Brain microvascular endothelial cell (primary cell): Measurements from ENCODE around the gene TNF.
"Not testable (repeated sequence)": the region's sequence is repeated elsewhere in the genome, so short reads cannot be mapped to it uniquely, and the experiment has no call there.

Experiments used
- DNase-seq: peaks from one replicate; pipeline ENCODE4 v3.0.0-alpha.2; 2020
- H3K27ac ChIP-seq: fragments of 250-450 bp; sonication (Bioruptor Pico); 2 replicates; pipeline ENCODE4 v1.5.1; 2020; ENCODE audit warnings: mild to moderate bottlenecking, moderate library complexity
- H3K27me3 ChIP-seq: fragments of 250-450 bp; sonication (Bioruptor Pico); replicated peaks from 2 replicates; pipeline ENCODE4 v1.5.1; 2020; ENCODE audit warnings: mild to moderate bottlenecking
- H3K36me3 ChIP-seq: fragments of 250-450 bp; sonication (Bioruptor Pico); replicated peaks from 2 replicates; pipeline ENCODE4 v1.5.1; 2020; ENCODE audit warnings: mild to moderate bottlenecking
- H3K4me3 ChIP-seq: 2 replicates; pipeline ENCODE4 v1.5.1; 2011; ENCODE audit warnings: low read depth, mild to moderate bottlenecking, control low read depth, low read length, moderate library complexity
- CTCF ChIP-seq: IDR thresholded peaks from 2 replicates; pipeline ENCODE4 v1.5.1; 2011; ENCODE audit warnings: low read depth, mild to moderate bottlenecking, moderate library complexity, low read length, control low read depth, inconsistent platforms; ENCODE audit errors: missing control alignments
- in situ Hi-C: cut with HindIII; loops from 2 replicates; pipeline ENCODE4 v1.10.0; 2017; ENCODE audit warnings: low sequenced_read_pairs, low pct_ligation_motif_present

TNF gene

GRCh38 chr6:31586008-31586407 is 10.6 kb downstream of the TNF start, which contains the start of gene LST1:
TSS of gene LST1 (plus strand) at chr6:31586277. CDS start at chr6:31587300, 1,023 bp downstream.
- no peak for TF ChIP-seq CTCF
- in situ Hi-C loops: no loop called here
- DNase-seq: no peak
- Histone ChIP-seq H3K4me3 (no peak within 1 kb of the TSS), H3K36me3 (no peaks in the 10 kb centered on the region), H3K27ac (no peak within 1 kb of the TSS), H3K27me3 (no peaks in the 10 kb centered on the region)

GRCh38 chr6:31586599-31587281 is 11.4 kb downstream of the TNF start:
- no peak overlapping the region for H3K4me3 ChIP-seq
- no peaks in the 10 kb centered on the region for H3K27me3 ChIP-seq
- no peak overlapping the region for H3K27ac ChIP-seq
- no peak for TF ChIP-seq CTCF
- in situ Hi-C loops: no loop called here
- no peaks in the 10 kb centered on the region for H3K36me3 ChIP-seq
- no peak for DNase-seq

- Histone ChIP-seq H3K27me3 (no peaks in the 10 kb centered on the region), H3K4me3 (no peak overlapping the region), H3K27ac (no peak overlapping the region), H3K36me3 (no peaks in the 10 kb centered on the region)
- TF ChIP-seq CTCF: no peak
- DNase-seq: no peak
- in situ Hi-C loops: no loop called here
These were observed 12.7 kb downstream of the TNF start for GRCh38 chr6:31587791-31588777.

GRCh38 chr6:31588871-31589650 is 13.7 kb downstream of the TNF start:
- no peak overlapping the region for H3K4me3 ChIP-seq
- in situ Hi-C loops: no loop called here
- no peaks in the 10 kb centered on the region for H3K36me3 ChIP-seq
- H3K27ac ChIP-seq: no peak overlapping the region
- no peak for DNase-seq
- H3K27me3 ChIP-seq: no peaks in the 10 kb centered on the region
- no peak for TF ChIP-seq CTCF

GRCh38 chr6:31590691-31591090 is 15.3 kb downstream of the TNF start:
- H3K27ac ChIP-seq, in situ Hi-C loops, H3K36me3 ChIP-seq, H3K4me3 ChIP-seq, H3K27me3 ChIP-seq, DNase-seq: not testable (repeated sequence)

- Histone ChIP-seq H3K36me3 (no peaks in the 10 kb centered on the region), H3K27ac (no peak overlapping the region), H3K4me3 (no peak overlapping the region), H3K27me3 (no peaks in the 10 kb centered on the region)
- no peak for DNase-seq
- TF ChIP-seq CTCF: no peak
- in situ Hi-C loops: no loop called here
These were observed 17.0 kb downstream of the TNF start for GRCh38 chr6:31592396-31592771.
